Activated CD4-positive, CD25-positive, alpha-beta regulatory T cell treated with anti-CD3 and anti-CD28 coated beads, Interleukin-2, amount 50 U/mL, for 16 hours (primary cell): Measurements from ENCODE around the gene EEFSEC.

Experiments used
- DNase-seq: peaks from one replicate; pipeline ENCODE4 v3.0.0-alpha.2; 2020; ENCODE audit warnings: low read depth, low spot score

Gene EEFSEC

DNA sequence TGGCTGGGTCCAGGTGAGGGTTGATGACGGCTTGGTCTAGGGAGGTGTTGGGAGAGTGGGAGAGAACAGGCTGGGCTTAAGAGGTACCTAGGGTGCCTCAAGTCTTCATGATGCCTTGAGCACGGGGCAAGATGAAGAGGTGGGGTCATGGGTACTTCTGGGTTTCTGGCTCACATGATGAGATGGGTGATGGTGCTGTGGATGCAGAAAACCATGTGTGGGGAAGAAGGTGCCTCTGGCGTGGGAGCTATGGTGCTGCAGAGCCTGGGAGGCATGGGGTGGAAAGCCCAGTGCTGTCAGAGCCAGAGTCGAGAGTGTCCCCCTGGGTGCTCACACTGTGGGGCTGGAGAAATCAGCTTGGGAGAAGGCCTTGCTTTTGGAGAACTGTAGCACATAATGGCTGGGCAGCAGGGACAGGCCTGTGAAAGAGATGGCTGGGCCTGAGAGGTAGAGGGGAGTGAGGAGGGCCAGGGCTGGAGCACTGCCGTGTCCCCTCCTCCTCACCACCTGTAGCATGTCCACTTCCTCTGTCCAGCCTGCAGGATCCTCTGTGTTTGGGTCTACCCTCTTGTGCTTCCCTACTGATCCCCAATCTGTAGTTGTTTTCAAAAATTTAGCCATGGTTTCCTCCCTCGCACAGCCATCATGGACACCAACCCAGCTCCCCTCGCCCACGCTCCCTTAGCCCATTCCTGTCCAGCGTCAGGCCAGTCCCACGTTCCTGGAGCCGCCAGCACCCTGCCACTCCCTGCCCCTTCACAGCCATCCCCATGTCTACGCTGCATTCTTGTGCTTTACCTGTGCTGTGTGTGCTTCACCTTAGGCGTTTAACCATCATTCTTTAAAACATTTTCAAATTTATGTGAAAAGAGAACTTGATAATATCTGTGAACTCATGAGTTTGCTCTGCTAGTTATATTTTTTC lies 132.0 kb downstream of the EEFSEC start:
- DNase-seq = no peak

DNA sequence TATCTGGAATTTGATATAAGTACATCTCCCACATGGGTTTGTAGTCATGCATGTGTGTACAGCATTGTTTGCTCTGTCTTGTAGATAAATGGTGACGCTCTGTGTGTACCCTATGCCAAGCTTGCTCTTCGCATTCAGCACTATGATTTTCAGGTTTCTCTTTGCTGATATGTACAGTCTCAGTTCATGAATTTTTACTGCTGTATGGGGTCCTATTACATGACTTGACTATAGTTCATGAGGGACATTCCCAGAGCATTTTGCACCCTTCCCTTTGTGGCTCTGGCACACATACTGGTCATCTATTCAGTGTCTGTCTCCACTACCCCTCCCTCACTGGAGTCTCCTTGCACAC lies 132.7 kb downstream of the EEFSEC start:
- no peak for DNase-seq

DNA sequence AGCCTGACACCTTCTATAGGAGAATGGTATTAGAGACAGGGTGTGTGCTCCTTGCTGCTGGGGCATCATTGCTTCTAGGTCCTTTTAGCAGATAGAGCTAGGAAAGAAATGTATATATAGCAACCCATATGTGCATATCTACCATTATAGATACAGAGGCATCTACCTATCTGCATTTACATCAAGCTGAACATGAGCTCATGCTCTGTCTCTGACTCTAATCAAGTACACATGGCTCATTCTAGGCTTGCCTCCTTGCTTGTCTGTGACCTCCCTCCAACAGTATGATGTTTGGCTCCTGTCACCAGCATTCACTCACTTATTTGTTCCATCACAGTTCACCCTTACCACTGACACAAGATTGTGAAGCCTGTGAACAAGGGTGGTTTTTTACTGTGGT lies 133.4 kb downstream of the EEFSEC start:
- no peak for DNase-seq

DNA sequence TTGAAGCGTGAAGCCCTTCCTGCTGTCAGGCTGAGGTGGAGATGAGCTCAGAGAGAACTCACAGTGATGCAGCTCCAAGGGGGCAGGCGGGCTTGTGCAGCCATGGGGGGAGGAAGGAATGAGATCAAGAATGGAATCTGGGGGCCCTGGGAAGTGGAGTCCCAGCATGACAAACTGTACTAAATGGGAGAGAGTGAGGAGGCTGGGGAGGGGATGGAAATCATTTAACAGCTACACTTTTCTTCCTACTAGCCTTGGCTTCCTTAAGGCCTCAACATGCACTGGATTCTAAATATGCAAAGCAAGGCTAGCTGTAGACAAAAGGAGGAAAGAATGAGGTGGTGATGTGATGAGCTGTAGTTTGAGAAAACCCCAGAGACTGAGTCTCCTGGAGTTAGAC lies 133.9 kb downstream of the EEFSEC start:
- no peak for DNase-seq

DNA sequence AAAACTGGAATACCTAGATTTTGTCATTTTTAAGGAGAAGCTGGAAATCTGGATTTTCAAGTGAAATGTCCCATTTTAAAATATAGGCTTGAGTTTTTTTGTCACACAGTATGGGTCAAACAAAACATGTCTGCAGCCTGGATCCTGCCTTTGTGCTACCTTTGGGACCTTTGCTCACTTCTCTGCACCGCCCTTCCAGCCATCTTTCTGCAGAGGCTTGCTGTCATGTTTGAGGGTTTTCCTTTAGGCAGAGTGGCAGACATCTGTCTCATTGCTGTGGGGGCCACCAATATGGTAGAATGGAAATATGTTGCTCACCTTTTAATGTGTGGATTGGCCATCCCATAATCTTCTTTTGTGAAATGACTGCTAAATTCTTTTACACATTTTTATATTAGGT lies 136.3 kb downstream of the EEFSEC start:
- DNase-seq = no peak

DNA sequence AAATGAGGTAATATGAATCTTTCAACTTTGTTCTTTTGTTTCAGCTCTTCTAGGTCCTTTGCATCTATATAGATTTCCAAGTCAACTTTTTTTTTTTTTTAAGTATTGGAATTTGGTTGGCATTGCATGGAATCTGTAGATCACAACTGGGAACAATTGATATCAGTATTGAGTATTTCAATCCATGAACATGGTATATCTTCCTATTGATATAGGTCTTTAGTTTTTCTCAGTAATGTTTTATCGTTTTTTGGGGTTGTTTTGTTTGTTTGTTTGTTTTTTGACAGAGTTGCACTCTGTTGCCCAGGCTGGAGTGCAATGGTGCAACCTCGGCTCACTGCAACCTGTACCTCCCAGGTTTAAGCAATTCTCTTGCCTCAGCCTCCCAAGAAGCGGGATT lies 137.2 kb downstream of the EEFSEC start:
- DNase-seq = no peak

DNA sequence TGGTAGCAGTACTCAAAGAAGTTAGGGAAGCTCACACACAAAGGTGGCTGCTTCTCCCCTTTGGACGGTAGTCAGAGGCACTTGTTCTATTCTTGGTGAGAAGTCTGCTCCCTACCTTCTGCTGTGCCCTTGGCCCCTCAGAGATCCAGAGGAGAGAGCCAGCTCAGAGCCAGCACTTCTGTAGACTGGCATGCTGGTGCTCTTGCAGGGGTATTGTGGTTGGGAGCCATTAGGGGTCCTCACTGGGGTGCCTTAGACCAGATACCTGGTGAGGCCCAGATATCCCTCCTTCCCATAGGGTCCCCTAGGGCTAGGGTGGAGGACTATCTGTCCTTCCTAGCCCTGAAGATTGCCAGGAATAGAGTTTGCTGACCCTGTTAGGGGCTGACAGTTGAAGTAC lies 140.6 kb downstream of the EEFSEC start:
- DNase-seq = no peak

DNA sequence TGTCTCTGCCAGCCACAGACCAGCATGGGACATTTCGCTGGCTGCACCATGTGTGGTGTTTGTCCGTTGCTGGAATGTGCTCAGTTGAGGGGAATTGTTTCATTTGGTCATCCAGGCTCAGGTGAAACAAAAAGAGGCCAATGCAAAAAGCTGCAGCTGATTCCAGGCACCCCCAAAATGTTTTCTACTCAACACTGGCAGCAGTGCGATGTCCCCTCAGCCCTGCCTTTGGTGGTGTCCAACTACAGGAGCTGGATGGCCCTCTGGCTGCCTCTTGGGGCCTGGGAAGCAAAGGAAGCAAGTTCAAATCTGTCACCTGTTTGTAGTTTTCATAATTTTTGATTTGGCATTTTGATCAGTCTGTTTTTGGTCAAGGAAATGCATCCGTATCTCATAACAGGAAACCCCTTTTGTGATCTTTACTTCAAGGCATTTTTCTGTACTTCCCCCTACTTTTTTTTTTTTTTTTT lies 141.8 kb downstream of the EEFSEC start:
- no peak for DNase-seq

DNA sequence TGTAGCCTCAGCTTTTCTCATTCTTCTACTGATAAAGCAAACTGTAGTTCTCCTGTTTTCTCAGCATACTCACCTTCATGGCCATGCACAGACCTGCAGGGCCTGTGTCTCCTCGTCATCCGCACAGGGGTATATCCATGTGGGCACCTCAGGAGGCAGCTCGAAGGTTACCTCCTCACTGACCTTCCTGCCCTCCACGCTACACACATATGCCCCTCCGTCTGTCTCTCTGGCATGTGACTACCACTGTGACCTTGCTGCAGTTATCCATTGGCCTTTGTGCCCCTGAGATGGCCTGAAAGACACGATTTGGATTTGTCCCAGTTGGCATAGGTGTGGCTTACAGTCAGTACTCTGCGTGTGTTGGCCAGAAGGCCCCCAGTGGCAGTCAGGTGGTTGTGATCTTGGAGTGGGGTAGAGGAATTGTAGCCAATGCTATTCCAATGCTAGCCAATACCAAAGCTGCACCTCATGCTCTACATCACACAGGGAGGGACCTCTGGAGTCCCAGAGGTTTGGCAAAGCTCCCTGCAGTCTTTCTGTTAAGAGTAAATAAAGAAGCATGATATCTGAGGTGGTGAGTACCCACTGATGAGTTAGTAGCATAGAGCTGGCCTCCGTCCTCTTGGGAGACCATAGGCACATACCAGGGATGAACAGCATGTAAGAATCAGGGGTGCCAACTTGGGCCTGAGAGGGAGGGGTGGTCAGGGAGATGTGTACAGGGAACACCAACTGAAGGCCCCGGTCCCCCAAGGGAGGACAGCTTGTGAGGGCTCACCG lies 143.4 kb downstream of the EEFSEC start:
- DNase-seq = no peak

DNA sequence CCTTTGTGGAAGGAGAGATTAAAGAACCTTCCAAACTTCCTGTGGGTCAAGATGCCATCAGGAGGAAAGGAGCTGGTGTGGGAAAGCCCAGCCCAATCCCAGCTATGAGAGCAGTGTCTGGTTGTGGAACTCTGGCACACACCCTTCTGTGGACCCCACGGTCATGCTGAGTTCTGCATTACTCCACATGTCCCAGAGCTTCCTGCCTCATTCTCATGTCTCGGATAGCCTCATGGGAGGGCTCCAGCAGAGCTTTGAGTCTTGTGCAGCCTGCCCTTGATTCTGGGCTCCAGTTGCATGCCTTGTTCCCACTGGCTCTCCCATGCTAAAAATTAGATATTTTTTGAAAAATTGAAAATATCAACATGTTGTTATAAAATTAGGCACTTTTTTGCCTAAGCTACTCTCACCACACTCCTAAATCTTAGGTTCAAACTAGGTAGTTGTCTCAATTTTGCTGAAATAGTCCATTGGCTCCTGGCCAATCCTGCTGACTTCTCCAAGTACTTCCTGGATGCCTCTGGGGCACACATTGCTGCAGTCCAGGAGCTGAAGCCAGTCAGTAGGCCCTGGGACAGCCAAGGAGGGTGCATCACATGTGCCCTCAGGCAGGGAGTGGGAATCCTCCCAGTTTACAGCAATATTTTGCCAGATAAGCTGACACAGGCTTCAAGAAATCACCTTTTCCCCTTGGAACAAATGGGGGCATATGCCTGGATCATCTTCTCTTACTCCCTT lies 144.3 kb downstream of the EEFSEC start:
- DNase-seq = no peak

DNA sequence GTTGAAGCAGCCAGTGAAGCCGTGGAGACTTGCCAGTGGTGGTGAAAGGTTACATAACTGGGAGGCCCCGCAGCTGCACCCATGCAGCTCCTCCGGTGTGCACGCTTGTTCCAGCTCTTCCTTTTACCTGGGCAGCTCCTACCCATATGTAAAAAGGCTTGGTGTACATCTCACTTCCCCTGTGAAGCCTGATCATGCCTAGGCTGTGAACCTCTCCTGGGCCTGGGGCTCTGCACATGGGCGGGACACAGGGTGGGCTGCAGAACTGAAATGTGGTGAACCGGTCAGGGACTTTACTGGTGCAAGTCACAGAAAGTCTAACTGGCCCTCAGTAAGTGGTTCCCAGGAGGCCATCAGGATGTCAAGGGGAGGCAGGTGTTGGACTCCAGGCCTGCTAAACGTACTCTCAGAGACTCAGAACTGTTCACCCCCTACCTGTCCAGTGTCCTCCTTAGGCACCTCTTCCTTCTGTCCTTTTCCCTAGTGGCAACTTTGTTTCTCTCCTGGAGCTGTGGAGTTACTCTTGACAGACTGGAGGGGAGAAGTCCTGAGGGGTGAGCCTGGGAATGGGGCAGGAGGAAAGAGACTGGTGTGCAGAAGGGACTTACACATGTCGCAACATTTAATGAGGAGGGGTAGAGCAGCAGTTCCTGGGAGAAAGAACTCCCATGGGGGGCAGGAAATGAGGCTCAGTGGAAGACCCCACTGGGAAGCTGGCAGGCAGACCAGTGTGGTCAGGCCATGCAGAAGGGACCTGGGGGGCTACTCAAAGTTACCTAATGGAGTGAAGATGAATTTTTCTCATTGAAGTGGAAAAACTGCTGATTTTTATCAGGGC lies 148.1 kb downstream of the EEFSEC start:
- DNase-seq = no peak

DNA sequence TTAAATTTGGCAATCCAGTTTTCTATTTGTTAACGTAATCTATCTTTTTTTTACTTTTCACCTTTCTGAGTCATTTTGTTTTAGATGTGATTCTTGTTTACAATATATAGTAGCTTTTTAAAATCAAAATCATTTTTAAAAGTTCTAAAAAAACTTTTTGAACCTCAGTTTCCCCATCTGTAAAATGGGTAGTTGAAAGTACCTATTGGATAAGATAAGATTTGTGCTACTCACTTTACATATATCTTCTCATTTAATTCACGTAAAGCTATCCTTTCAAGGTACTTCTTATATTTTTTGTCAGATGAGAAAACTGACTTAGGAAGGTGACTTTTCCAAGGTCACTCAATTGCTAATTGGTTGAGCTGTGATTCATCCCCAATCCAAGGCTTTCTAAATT lies 153.2 kb downstream of the EEFSEC start:
- no peak for DNase-seq

DNA sequence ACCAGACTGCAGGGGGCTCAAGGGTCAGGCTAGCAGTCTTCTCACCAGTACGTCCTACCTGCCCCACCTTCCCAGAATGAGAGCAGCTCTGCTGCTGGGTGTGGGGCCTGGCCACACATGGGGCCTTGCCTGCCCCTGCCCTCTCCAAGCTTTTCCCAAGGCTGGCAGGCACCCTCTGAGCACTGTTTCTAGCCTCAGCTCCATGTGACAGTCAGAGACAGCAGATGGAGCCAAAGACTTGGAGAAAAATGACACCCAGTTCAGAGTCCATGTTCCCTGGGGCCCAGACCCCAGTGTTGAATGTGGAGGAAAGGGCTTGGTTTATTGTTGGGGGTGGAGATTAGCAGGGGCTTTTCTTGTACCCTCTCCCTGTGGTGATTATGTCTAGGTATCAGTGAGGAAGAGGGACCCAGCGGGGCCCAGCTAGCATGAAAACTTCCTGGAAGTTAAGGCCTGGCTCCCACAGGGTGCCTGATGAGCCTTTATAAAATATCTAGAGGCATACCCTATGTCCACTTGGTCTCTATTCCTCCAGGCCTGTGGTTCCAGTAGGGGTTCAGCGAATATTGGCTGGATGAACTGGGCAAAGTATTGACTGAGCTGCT lies 153.8 kb downstream of the EEFSEC start:
- DNase-seq = no peak

DNA sequence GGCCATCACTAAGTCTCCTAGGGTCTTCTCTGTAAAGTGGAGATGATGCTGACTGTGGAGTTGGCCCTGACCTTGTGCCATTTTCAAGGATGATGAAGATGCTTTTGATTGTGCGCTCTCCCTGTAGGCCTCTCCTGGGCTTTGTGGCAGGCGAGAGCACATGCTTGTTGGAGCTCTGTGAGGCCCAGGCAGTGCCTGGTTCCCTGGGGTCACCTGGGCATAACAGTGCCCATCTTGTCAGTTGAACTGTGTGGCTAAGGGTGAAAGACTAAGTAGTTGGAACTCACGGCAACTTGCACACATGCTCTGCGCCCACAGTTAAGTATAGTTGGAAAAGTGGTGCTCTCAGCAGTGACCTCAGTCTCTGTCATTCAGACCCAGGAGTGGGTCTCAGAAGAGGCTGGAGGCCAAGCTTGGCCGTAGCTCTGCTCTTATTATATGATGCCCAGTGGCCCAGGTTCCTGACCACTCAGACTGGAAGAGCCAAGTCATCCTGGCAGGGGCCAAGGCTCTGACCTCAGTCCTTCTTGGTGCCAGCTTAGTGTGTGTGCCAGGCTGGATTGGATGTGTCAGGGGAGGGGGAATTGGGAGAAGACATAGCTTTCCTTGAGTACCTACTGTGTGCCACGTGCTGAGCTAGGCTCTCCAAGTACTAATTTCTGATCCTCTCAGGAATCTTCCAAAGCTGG lies 154.6 kb downstream of the EEFSEC start:
- DNase-seq = no peak

DNA sequence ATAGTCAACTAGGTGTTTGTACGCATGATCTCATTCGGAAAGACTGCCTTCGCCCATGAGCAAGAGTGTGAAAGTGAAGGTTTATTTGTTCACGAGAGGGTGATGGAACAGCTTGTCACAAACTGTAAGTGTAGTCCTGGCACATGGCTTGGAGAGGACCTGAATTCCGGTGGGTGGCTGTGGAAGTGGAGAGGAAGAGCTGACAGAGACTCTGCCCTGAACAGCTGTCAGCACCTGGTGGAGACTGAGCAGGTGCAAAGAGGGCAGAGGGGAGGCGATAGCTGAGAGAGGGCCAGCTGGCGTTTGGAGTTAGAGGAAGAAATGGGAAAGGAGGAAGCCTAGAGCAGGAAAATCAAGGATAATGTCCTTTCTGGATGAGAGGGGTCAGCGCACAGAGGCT lies 155.7 kb downstream of the EEFSEC start:
- DNase-seq = no peak

DNA sequence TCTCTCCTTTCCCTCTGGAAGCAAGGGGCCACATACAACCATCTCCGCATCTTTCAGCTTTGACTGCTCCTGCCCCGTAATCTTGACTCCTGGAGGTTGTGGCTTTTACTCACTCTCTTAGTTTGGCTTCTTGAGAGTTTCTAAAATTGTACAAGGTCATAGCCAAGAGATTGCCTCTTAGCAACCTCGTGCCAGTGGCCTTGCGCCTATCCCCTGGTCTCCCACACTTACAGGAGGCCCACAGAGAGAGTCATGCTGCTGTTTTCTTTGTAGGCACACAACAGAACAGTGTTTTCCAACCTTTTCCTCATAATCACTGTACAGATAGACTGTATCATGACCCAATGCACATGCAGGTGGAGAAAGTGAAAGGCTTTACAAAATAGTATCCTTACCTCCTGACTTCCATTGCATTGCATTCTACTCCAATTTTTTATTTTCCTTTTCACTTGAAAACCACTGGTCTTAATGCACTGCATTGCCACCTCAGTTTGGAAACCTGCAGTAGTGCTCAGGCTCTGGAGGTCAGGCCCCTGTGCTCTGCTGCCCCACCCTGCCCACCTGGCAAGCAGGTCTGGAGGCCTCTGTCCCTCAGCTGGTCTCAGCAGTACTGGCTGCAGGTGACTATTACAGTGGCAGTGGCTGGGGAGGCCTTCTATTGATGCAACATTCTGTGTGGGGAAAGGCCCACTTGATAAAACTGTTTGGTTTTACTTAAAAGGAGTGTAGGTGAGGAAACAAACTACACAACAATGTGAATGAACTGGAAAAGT lies 157.2 kb downstream of the EEFSEC start:
- DNase-seq = no peak

DNA sequence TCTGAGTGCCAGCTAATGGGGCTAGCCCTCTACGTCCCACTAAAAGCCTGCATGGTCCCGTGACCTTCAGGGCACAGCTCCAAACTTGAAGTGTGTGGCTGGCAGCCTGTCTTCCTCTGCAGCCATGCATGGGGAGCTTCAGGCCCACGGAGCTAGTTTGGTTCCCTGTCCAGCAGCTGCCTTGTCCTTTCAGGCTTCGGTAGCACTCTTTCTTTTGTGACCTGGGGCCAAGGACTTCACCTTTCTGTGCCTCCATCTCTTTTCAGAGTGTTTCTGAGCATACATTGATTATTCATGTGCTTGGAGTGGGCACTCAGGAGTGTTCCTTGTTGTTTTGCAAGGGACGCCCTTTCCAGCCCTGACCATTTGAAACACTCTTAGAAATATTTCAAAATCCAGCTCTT lies 158.2 kb downstream of the EEFSEC start:
- no peak for DNase-seq

DNA sequence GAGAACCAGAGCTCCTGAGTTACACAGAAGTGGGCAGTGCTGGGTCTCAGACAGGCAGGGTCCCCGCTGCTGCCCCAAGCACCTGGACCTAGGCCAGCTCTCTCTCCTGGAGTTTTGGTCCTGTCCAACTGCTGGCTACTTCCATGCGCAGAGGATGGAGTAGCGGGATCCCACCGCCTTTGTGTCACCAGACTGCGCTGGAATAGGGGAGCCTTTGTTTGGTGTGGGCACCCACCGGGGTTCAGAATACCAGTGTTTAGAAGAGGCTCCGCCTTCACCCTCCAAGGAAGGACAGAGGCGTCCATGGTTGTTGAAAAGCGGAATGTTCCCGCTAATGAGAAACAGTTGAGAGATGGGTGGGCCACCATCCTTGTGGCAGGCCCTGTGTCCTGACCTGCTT lies 159.0 kb downstream of the EEFSEC start:
- DNase-seq = no peak

DNA sequence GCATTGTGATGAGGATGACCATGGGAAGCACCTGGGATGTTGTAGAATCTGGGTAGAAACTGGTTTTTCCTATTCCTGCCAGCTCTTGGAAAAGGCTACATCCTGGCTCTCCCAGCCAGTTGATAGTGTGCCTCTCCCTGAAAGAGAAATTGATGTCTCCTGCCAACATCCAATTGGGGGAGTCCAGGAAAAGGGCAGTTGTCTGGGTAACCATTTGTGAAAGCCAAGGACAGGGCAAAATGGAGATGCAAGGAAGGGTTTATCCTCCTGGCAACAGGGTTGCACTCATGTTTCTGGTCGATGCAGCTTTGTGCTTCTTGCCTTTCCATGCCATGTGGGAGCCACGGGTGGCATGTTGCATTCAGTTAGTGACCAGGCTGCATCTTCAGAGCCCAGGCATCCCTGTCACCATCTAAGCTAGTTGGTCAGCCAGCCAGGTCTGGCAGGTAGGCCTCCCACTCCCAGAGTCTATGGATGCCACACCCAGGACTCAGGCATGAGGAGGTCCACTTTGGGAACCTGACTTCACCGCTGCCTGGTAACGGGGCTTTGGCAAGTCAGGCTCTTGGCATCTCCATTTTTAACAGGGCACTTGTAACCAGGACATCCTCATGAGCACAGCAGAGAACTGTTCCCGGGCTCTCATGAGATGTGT lies 159.9 kb downstream of the EEFSEC start:
- no peak for DNase-seq
